SK-N-MC (cell line): ENCODE measurements around the gene CRY1.
"Not testable (repeated sequence)": the region's sequence is repeated elsewhere in the genome, so short reads cannot be mapped to it uniquely, and the experiment has no call there.

Experiments used
- DNase-seq: peaks from one replicate; pipeline ENCODE4 v3.0.0-alpha.2; 2011; ENCODE audit warnings: low read depth, low spot score
- H3K27ac ChIP-seq: fragments of 200-600 bp; sonication (generic); 2 replicates; pipeline ENCODE4 v1.5.1; 2016; ENCODE audit warnings: mixed run types
- H3K36me3 ChIP-seq: fragments of 200-600 bp; sonication (generic); 2 replicates; pipeline ENCODE4 v1.6.1; 2017; ENCODE audit warnings: antibody characterized with exemption, low read length, mixed read lengths; ENCODE audit not compliant: insufficient read depth
- H3K4me3 ChIP-seq: fragments of 200-600 bp; sonication (generic); 2 replicates; pipeline ENCODE4 v1.5.1; 2016
- H3K9ac ChIP-seq: fragments of 200-600 bp; sonication (generic); 2 replicates; pipeline ENCODE4 v1.8.0; 2017; ENCODE audit warnings: mixed run types, mixed read lengths; ENCODE audit not compliant: insufficient read length
- H3K9me3 ChIP-seq: fragments of 200-600 bp; sonication (generic); 2 replicates; pipeline ENCODE4 v1.6.1; 2017; ENCODE audit warnings: low read depth, mild to moderate bottlenecking, antibody characterized with exemption, low read length, moderate library complexity, mixed read lengths
- EZH2 ChIP-seq: fragments of 200-600 bp; sonication (generic); IDR thresholded peaks from one replicate; pipeline ENCODE4 v1.6.1; 2017; ENCODE audit warnings: antibody characterized with exemption
- FOXP2 ChIP-seq: optimal IDR thresholded peaks from 2 replicates; pipeline ENCODE3; 2011; ENCODE audit warnings: mild to moderate bottlenecking, moderate library complexity; ENCODE audit not compliant: insufficient read depth; ENCODE audit errors: extremely low read length, control extremely low read depth
- POLR2AphosphoS5 ChIP-seq: IDR thresholded peaks from 2 replicates; pipeline ENCODE4 v1.6.1; 2012; ENCODE audit warnings: mild to moderate bottlenecking, low read depth, low read length, borderline replicate concordance

CRY1 gene

GRCh38 chr12:107111314-107111713, 18.0 kb upstream of the CRY1 start:
- H3K27ac ChIP-seq = no peak overlapping the region
- TF ChIP-seq POLR2AphosphoS5 = no peak
- no peak for TF ChIP-seq EZH2
- TF ChIP-seq FOXP2 = no peak
- no peak overlapping the region for H3K4me3 ChIP-seq
- H3K9ac ChIP-seq = no peak overlapping the region
- DNase-seq = no peak
- no peaks in the 10 kb centered on the region for H3K36me3 ChIP-seq
- H3K9me3 ChIP-seq = no peaks in the 10 kb centered on the region

GRCh38 chr12:107109726-107110719, 16.7 kb upstream of the CRY1 start:
- DNase-seq = no peak
- no peaks in the 10 kb centered on the region for H3K9me3 ChIP-seq
- no peak overlapping the region for H3K4me3 ChIP-seq
- H3K36me3 ChIP-seq = no peaks in the 10 kb centered on the region
- TF ChIP-seq POLR2AphosphoS5 (no peak), EZH2 (no peak), FOXP2 (no peak)
- no peak overlapping the region for H3K9ac ChIP-seq
- no peak overlapping the region for H3K27ac ChIP-seq

GRCh38 chr12:107108995-107109508, 15.7 kb upstream of the CRY1 start:
- Histone ChIP-seq H3K9me3 (no peaks in the 10 kb centered on the region), H3K9ac (no peak overlapping the region), H3K4me3 (no peak overlapping the region), H3K36me3 (no peaks in the 10 kb centered on the region), H3K27ac (no peak overlapping the region)
- no peak for DNase-seq
- TF ChIP-seq POLR2AphosphoS5 (no peak), EZH2 (no peak), FOXP2 (no peak)

GRCh38 chr12:107108366-107108765, 15.0 kb upstream of the CRY1 start:
- not testable (repeated sequence) for H3K4me3 ChIP-seq, H3K36me3 ChIP-seq, H3K9me3 ChIP-seq, H3K9ac ChIP-seq, H3K27ac ChIP-seq, DNase-seq

GRCh38 chr12:107107381-107107780, 14.0 kb upstream of the CRY1 start:
- Histone ChIP-seq H3K9me3 (no peaks in the 10 kb centered on the region), H3K36me3 (no peaks in the 10 kb centered on the region), H3K9ac (no peak overlapping the region), H3K27ac (no peak overlapping the region), H3K4me3 (no peak overlapping the region)
- no peak for DNase-seq
- TF ChIP-seq POLR2AphosphoS5 (no peak), EZH2 (no peak), FOXP2 (no peak)

- Histone ChIP-seq H3K9me3 (no peaks in the 10 kb centered on the region), H3K36me3 (no peaks in the 10 kb centered on the region), H3K27ac (no peak overlapping the region), H3K4me3 (no peak overlapping the region), H3K9ac (no peak overlapping the region)
- no peak for TF ChIP-seq FOXP2
- no peak for TF ChIP-seq POLR2AphosphoS5
- TF ChIP-seq EZH2 = no peak
- no peak for DNase-seq
Measured at GRCh38 chr12:107106241-107107025, 13.1 kb upstream of the CRY1 start.

- no peak for DNase-seq
- no peak overlapping the region for H3K4me3 ChIP-seq
- TF ChIP-seq FOXP2 = no peak
- TF ChIP-seq EZH2 = no peak
- no peak for TF ChIP-seq POLR2AphosphoS5
- no peaks in the 10 kb centered on the region for H3K9me3 ChIP-seq
- no peak overlapping the region for H3K27ac ChIP-seq
- H3K9ac ChIP-seq = no peak overlapping the region
- no peaks in the 10 kb centered on the region for H3K36me3 ChIP-seq
Measured at GRCh38 chr12:107105410-107105703, 12.0 kb upstream of the CRY1 start.

- no peak for TF ChIP-seq EZH2
- TF ChIP-seq POLR2AphosphoS5 = no peak
- no peak for TF ChIP-seq FOXP2
- Histone ChIP-seq H3K9ac (no peak overlapping the region), H3K36me3 (no peaks in the 10 kb centered on the region), H3K9me3 (no peaks in the 10 kb centered on the region), H3K27ac (no peak overlapping the region), H3K4me3 (no peak overlapping the region)
- DNase-seq = no peak
Measured at GRCh38 chr12:107103516-107103915, 10.2 kb upstream of the CRY1 start.

- no peak for DNase-seq
- Histone ChIP-seq H3K9ac (no peak overlapping the region), H3K9me3 (no peaks in the 10 kb centered on the region), H3K36me3 (no peaks in the 10 kb centered on the region), H3K27ac (no peak overlapping the region), H3K4me3 (no peak overlapping the region)
- TF ChIP-seq FOXP2 = no peak
- no peak for TF ChIP-seq EZH2
- no peak for TF ChIP-seq POLR2AphosphoS5
Measured at GRCh38 chr12:107103097-107103496, 9.7 kb upstream of the CRY1 start.
